H9 (cell line): ENCODE data around the gene OLFM1. TPM values are rescaled to one million over a fixed set of nuclear protein-coding genes. Genes with fewer than 3 reads are reported as not detected.

ENCODE experiments used
- DNase-seq: peaks from one replicate; pipeline ENCODE4 v3.0.0-alpha.2; 2017
- H2AFZ ChIP-seq: one replicate; pipeline ENCODE4 v1.6.1; 2013; ENCODE audit warnings: mild to moderate bottlenecking, low read length, control low read depth, moderate library complexity
- H2AK5ac ChIP-seq: 2 replicates; pipeline ENCODE4 v1.6.1; 2013; ENCODE audit warnings: low read length, control low read depth, mixed read lengths; ENCODE audit not compliant: insufficient read length
- H2BK120ac ChIP-seq: one replicate; pipeline ENCODE4 v1.6.1; 2013; ENCODE audit warnings: low read depth, mild to moderate bottlenecking, low read length, control low read depth, inconsistent platforms; ENCODE audit not compliant: poor library complexity, severe bottlenecking
- H2BK12ac ChIP-seq: 2 replicates; pipeline ENCODE4 v1.6.1; 2013; ENCODE audit warnings: low read length, control low read depth, mixed read lengths, low read depth; ENCODE audit not compliant: insufficient read length
- H2BK15ac ChIP-seq: 2 replicates; pipeline ENCODE4 v1.6.1; 2013; ENCODE audit warnings: low read depth, low read length, control low read depth
- H2BK20ac ChIP-seq: one replicate; pipeline ENCODE4 v1.6.1; 2013; ENCODE audit warnings: low read depth, mild to moderate bottlenecking, low read length, control low read depth, inconsistent platforms; ENCODE audit not compliant: poor library complexity, severe bottlenecking
- H2BK5ac ChIP-seq: 2 replicates; pipeline ENCODE4 v1.6.1; 2013; ENCODE audit warnings: low read length, control low read depth, mixed read lengths; ENCODE audit not compliant: insufficient read length
- H3K14ac ChIP-seq: 2 replicates; pipeline ENCODE4 v1.6.1; 2013; ENCODE audit warnings: low read length, control low read depth; ENCODE audit not compliant: insufficient read depth
- H3K18ac ChIP-seq: 2 replicates; pipeline ENCODE4 v1.6.1; 2013; ENCODE audit warnings: low read depth, mild to moderate bottlenecking, mixed read lengths, low read length, control low read depth; ENCODE audit not compliant: insufficient read length
- H3K23ac ChIP-seq: 2 replicates; pipeline ENCODE4 v1.6.1; 2013; ENCODE audit warnings: low read length, control low read depth, mixed read lengths, low read depth; ENCODE audit not compliant: insufficient read length
- H3K23me2 ChIP-seq: 2 replicates; pipeline ENCODE4 v1.6.1; 2013; ENCODE audit warnings: low read depth, mild to moderate bottlenecking, mixed read lengths, low read length, control low read depth; ENCODE audit not compliant: insufficient read length, poor library complexity, severe bottlenecking
- H3K27ac ChIP-seq: 2 replicates; pipeline ENCODE4 v1.5.1; 2013; ENCODE audit warnings: low read length, control low read depth, mixed read lengths, low read depth; ENCODE audit not compliant: insufficient read length
- H3K27me3 ChIP-seq: 2 replicates; pipeline ENCODE4 v1.6.1; 2013; ENCODE audit warnings: low read length, control low read depth, inconsistent platforms; ENCODE audit not compliant: insufficient read depth
- H3K4ac ChIP-seq: 2 replicates; pipeline ENCODE4 v1.6.1; 2013; ENCODE audit warnings: low read depth, mild to moderate bottlenecking, control low read depth, inconsistent platforms, low read length, moderate library complexity
- H3K4me1 ChIP-seq: 2 replicates; pipeline ENCODE4 v1.6.1; 2013; ENCODE audit warnings: low read length, control low read depth, inconsistent platforms; ENCODE audit not compliant: insufficient read depth
- H3K4me2 ChIP-seq: 2 replicates; pipeline ENCODE4 v1.6.1; 2013; ENCODE audit warnings: low read length, control low read depth, mixed read lengths; ENCODE audit not compliant: insufficient read length, insufficient read depth
- H3K56ac ChIP-seq: 2 replicates; pipeline ENCODE4 v1.6.1; 2013; ENCODE audit warnings: low read depth, mild to moderate bottlenecking, mixed read lengths, low read length, control low read depth; ENCODE audit not compliant: insufficient read length
- H3K79me1 ChIP-seq: 2 replicates; pipeline ENCODE4 v1.6.1; 2013; ENCODE audit warnings: low read depth, mild to moderate bottlenecking, moderate library complexity, low read length, control low read depth, inconsistent platforms; ENCODE audit not compliant: insufficient read depth, poor library complexity, severe bottlenecking
- H3K79me2 ChIP-seq: 2 replicates; pipeline ENCODE4 v1.6.1; 2013; ENCODE audit warnings: low read length, control low read depth, inconsistent platforms; ENCODE audit not compliant: insufficient read depth
- H3K9ac ChIP-seq: 2 replicates; pipeline ENCODE4 v1.6.1; 2013; ENCODE audit warnings: low read length, control low read depth, mixed read lengths; ENCODE audit not compliant: insufficient read length; ENCODE audit errors: extremely low read depth
- H3K9me3 ChIP-seq: one replicate; pipeline ENCODE4 v1.6.1; 2013; ENCODE audit warnings: low read depth, low read length, inconsistent platforms; ENCODE audit not compliant: control insufficient read depth
- H3T11ph ChIP-seq: one replicate; pipeline ENCODE4 v1.6.1; 2013; ENCODE audit warnings: mild to moderate bottlenecking, low read length, control low read depth, inconsistent platforms
- H4K20me1 ChIP-seq: one replicate; pipeline ENCODE4 v1.6.1; 2013; ENCODE audit not compliant: control insufficient read depth, insufficient read length, insufficient read depth
- H4K5ac ChIP-seq: 2 replicates; pipeline ENCODE4 v1.6.1; 2013; ENCODE audit warnings: low read depth, mild to moderate bottlenecking, mixed read lengths, low read length, control low read depth; ENCODE audit not compliant: insufficient read length
- H4K8ac ChIP-seq: replicated peaks from 2 replicates; pipeline ENCODE4 v1.6.1; 2013; ENCODE audit warnings: low read length, control low read depth, mixed read lengths, low read depth; ENCODE audit not compliant: insufficient read length
- H4K91ac ChIP-seq: 2 replicates; pipeline ENCODE4 v1.6.1; 2013; ENCODE audit warnings: low read depth, mild to moderate bottlenecking, moderate library complexity, mixed read lengths, low read length, control low read depth; ENCODE audit not compliant: insufficient read length
- H3K27ac Mint-ChIP-seq, 3 experiments: 2 replicates in 2 of 3; 3 replicates in 1 of 3; pipeline ENCODE4 v1.8.0; 2020 to 2021; ENCODE audit warnings: mixed read lengths in 3 of 3, mild to moderate bottlenecking in 1 of 3, moderate library complexity in 1 of 3
- H3K27me3 Mint-ChIP-seq: 2 replicates; pipeline ENCODE4 v1.8.0; 2021; ENCODE audit warnings: low read depth, mild to moderate bottlenecking, moderate library complexity, mixed read lengths
- H3K36me3 Mint-ChIP-seq, 3 experiments: 2 replicates in 2 of 3; 3 replicates in 1 of 3; pipeline ENCODE4 v1.8.0; 2020 to 2021; ENCODE audit warnings: low read depth in 3 of 3, mixed read lengths in 3 of 3; ENCODE audit not compliant: insufficient read depth in 1 of 3
- H3K4me1 Mint-ChIP-seq, 2 experiments: 2 replicates each; pipeline ENCODE4 v1.8.0; 2020; ENCODE audit warnings: mixed read lengths in 2 of 2
- H3K4me3 Mint-ChIP-seq, 2 experiments: 2 replicates in 1 of 2; 3 replicates in 1 of 2; pipeline ENCODE4 v1.8.0; 2020 to 2021; ENCODE audit warnings: mild to moderate bottlenecking in 2 of 2, mixed read lengths in 2 of 2, moderate library complexity in 1 of 2
- H3K9me3 Mint-ChIP-seq, 2 experiments: 2 replicates in 1 of 2; 3 replicates in 1 of 2; pipeline ENCODE4 v1.8.0; 2020; ENCODE audit warnings: mild to moderate bottlenecking in 2 of 2, mixed read lengths in 2 of 2, moderate library complexity in 1 of 2
- WGBS: extraction: QIAGEN DNeasy Blood & Tissue Kit; methylation state at CpG from one replicate; pipeline ENCODE4 v1.1.7; 2013; ENCODE audit warnings: missing lambda C conversion rate, low lambda C conversion rate, mixed read lengths; ENCODE audit not compliant: insufficient read length; ENCODE audit errors: extremely low coverage; 5-methylcytosine and 5-hydroxymethylcytosine counted together
- total RNA-seq: library from RNA; stranded (reverse); gene quantifications from 2 replicates; pipeline ENCODE4 v1.2.1, GENCODE V29; 2021
- TF ChIP-seq, protein P1 (sequence below): fragments of 200-600 bp; sonication (generic); conservative IDR thresholded peaks from 3 replicates; pipeline ENCODE4 v1.8.0; 2021; ENCODE audit warnings: antibody characterized with exemption, mild to moderate bottlenecking

Gene OLFM1
- total RNA-seq, 1 experiment from 2014 or later, result 34.1 TPM

DNA sequence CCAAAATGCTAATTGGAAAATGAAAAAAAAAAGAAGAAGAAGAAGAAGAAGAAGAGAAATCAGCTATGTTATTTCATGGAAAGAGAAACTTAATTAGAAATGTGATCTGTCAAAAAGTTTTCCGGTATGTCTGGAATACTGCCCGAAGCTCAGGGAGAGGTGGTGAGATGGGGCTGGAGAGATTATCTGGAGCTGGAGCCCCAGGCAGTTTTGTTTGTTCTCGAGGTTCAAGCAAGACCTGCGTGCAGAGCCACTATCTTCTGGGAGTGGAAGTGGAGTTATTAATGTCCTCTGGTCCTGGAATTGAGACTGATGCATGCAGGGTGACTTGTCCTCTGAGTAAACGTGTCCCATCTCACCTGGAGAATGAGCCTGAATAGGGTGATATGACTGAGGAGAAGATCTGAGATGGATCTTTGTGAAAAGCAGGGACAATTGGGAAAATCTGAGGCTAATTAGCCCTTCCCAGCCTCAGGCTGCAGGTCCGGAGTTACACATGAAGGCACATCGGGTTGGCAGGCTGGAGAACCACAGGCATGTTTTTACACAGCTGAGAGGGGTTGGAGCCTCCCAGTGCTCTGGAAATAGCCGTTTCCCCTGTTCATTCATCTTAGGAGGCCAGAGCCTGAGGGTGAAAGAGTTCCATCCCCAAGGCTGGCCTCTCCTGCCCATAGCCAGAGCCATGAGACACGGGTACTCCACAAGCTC is 70.5 kb downstream of the OLFM1 start:
- TF ChIP-seq, protein P1, sequence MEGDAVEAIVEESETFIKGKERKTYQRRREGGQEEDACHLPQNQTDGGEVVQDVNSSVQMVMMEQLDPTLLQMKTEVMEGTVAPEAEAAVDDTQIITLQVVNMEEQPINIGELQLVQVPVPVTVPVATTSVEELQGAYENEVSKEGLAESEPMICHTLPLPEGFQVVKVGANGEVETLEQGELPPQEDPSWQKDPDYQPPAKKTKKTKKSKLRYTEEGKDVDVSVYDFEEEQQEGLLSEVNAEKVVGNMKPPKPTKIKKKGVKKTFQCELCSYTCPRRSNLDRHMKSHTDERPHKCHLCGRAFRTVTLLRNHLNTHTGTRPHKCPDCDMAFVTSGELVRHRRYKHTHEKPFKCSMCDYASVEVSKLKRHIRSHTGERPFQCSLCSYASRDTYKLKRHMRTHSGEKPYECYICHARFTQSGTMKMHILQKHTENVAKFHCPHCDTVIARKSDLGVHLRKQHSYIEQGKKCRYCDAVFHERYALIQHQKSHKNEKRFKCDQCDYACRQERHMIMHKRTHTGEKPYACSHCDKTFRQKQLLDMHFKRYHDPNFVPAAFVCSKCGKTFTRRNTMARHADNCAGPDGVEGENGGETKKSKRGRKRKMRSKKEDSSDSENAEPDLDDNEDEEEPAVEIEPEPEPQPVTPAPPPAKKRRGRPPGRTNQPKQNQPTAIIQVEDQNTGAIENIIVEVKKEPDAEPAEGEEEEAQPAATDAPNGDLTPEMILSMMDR, result no peak
- Histone ChIP-seq H2BK120ac (no peak overlapping the region), H3K9ac (no peak overlapping the region), H4K5ac (no peak overlapping the region), H3T11ph (no peak overlapping the region), H4K8ac (no peak overlapping the region), H3K4ac (no peak overlapping the region), H3K9me3 (no peaks in the 10 kb centered on the region), H2AK5ac (no peak overlapping the region), H2AFZ (no peak overlapping the region), H3K4me2 (no peak overlapping the region), H3K27ac (no peak overlapping the region), H3K56ac (no peak overlapping the region), H4K91ac (no peak overlapping the region), H4K20me1 (no peaks in the 10 kb centered on the region), H2BK15ac (no peak overlapping the region), H2BK12ac (no peak overlapping the region), H3K23me2 (no peaks in the 10 kb centered on the region), H3K79me2 (no peaks in the 10 kb centered on the region), H3K79me1 (no peaks in the 10 kb centered on the region), H2BK20ac (no peak overlapping the region), H3K18ac (no peak overlapping the region), H3K23ac (no peak overlapping the region), H3K14ac (no peak overlapping the region), H3K27me3 (no peaks in the 10 kb centered on the region), H2BK5ac (no peak overlapping the region), H3K4me1 (no peaks in the 10 kb centered on the region)
- Mint-ChIP-seq H3K4me1 (peaks cover 7 to 8% of the 10 kb centered on the region in 2 experiments), H3K4me3 (no peak overlapping the region), H3K9me3 (no peaks in the 10 kb centered on the region), H3K36me3 (no peaks in the 10 kb centered on the region), H3K27ac (no peak overlapping the region), H3K27me3 (peaks cover 58% of the 10 kb centered on the region)
- WGBS, result no CpG with 5 or more reads among the region's 9 CpGs
- no peak for DNase-seq
